ENCODE results near the gene DUSP1. TPM values are rescaled to one million over a fixed set of nuclear protein-coding genes. Genes with fewer than 3 reads are reported as not detected.
A peak's percentile ranks its signal among the peaks of the same experiment; 100 is the strongest.

The DUSP1 gene
- total and polyA plus RNA-seq, 2 of the 13 experiments (the other 11 are each of a cell fraction or from before 2014, with no cell fraction given): 27.1 to 55.5 TPM

GRCh38 chr5:172776235-172776594 is 5.2 kb upstream of the DUSP1 start (continued):
- TF ChIP-seq GTF2F1 (IDR thresholded peaks at IDR 0.05; ENCODE audit: low read length): no peak
- TF ChIP-seq TIGD3 (CRISPR knock-in tag; IDR thresholded peaks at IDR 0.05; ENCODE audit: borderline replicate concordance): no peak
- TF ChIP-seq, protein P1, sequence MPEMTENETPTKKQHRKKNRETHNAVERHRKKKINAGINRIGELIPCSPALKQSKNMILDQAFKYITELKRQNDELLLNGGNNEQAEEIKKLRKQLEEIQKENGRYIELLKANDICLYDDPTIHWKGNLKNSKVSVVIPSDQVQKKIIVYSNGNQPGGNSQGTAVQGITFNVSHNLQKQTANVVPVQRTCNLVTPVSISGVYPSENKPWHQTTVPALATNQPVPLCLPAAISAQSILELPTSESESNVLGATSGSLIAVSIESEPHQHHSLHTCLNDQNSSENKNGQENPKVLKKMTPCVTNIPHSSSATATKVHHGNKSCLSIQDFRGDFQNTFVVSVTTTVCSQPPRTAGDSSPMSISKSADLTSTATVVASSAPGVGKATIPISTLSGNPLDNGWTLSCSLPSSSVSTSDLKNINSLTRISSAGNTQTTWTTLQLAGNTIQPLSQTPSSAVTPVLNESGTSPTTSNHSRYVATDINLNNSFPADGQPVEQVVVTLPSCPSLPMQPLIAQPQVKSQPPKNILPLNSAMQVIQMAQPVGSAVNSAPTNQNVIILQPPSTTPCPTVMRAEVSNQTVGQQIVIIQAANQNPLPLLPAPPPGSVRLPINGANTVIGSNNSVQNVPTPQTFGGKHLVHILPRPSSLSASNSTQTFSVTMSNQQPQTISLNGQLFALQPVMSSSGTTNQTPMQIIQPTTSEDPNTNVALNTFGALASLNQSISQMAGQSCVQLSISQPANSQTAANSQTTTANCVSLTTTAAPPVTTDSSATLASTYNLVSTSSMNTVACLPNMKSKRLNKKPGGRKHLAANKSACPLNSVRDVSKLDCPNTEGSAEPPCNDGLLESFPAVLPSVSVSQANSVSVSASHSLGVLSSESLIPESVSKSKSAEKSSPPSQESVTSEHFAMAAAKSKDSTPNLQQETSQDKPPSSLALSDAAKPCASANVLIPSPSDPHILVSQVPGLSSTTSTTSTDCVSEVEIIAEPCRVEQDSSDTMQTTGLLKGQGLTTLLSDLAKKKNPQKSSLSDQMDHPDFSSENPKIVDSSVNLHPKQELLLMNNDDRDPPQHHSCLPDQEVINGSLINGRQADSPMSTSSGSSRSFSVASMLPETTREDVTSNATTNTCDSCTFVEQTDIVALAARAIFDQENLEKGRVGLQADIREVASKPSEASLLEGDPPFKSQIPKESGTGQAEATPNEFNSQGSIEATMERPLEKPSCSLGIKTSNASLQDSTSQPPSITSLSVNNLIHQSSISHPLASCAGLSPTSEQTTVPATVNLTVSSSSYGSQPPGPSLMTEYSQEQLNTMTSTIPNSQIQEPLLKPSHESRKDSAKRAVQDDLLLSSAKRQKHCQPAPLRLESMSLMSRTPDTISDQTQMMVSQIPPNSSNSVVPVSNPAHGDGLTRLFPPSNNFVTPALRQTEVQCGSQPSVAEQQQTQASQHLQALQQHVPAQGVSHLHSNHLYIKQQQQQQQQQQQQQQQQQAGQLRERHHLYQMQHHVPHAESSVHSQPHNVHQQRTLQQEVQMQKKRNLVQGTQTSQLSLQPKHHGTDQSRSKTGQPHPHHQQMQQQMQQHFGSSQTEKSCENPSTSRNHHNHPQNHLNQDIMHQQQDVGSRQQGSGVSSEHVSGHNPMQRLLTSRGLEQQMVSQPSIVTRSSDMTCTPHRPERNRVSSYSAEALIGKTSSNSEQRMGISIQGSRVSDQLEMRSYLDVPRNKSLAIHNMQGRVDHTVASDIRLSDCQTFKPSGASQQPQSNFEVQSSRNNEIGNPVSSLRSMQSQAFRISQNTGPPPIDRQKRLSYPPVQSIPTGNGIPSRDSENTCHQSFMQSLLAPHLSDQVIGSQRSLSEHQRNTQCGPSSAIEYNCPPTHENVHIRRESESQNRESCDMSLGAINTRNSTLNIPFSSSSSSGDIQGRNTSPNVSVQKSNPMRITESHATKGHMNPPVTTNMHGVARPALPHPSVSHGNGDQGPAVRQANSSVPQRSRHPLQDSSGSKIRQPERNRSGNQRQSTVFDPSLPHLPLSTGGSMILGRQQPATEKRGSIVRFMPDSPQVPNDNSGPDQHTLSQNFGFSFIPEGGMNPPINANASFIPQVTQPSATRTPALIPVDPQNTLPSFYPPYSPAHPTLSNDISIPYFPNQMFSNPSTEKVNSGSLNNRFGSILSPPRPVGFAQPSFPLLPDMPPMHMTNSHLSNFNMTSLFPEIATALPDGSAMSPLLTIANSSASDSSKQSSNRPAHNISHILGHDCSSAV (CRISPR knock-in tag; IDR thresholded peaks at IDR 0.05; ENCODE audit: borderline replicate concordance): no peak
- TF ChIP-seq DNMT3B (CRISPR knock-in tag; conservative IDR thresholded peaks at IDR 0.05): no peak
- peak; percentile 34; the same call in 1 of the 2 replicates for TF ChIP-seq ARID3A (IDR thresholded peaks at IDR 0.05; ENCODE audit: low read depth, low read length)
- TF ChIP-seq, protein P2, sequence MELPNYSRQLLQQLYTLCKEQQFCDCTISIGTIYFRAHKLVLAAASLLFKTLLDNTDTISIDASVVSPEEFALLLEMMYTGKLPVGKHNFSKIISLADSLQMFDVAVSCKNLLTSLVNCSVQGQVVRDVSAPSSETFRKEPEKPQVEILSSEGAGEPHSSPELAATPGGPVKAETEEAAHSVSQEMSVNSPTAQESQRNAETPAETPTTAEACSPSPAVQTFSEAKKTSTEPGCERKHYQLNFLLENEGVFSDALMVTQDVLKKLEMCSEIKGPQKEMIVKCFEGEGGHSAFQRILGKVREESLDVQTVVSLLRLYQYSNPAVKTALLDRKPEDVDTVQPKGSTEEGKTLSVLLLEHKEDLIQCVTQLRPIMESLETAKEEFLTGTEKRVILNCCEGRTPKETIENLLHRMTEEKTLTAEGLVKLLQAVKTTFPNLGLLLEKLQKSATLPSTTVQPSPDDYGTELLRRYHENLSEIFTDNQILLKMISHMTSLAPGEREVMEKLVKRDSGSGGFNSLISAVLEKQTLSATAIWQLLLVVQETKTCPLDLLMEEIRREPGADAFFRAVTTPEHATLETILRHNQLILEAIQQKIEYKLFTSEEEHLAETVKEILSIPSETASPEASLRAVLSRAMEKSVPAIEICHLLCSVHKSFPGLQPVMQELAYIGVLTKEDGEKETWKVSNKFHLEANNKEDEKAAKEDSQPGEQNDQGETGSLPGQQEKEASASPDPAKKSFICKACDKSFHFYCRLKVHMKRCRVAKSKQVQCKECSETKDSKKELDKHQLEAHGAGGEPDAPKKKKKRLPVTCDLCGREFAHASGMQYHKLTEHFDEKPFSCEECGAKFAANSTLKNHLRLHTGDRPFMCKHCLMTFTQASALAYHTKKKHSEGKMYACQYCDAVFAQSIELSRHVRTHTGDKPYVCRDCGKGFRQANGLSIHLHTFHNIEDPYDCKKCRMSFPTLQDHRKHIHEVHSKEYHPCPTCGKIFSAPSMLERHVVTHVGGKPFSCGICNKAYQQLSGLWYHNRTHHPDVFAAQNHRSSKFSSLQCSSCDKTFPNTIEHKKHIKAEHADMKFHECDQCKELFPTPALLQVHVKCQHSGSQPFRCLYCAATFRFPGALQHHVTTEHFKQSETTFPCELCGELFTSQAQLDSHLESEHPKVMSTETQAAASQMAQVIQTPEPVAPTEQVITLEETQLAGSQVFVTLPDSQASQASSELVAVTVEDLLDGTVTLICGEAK (IDR thresholded peaks at IDR 0.05): peak; percentile 99
- TF ChIP-seq, protein P2 (CRISPR knock-in tag; IDR thresholded peaks at IDR 0.05): peak; percentile 99
- peak; percentile 75 for TF ChIP-seq FOXA3 (CRISPR knock-in tag; IDR thresholded peaks at IDR 0.05)
- peak; percentile 30; the same call in 1 of the 2 replicates for TF ChIP-seq KLF12 (CRISPR knock-in tag; IDR thresholded peaks at IDR 0.05; ENCODE audit: borderline replicate concordance)
